WTC11 (cell line): ENCODE measurements around the gene SLC18A2.

Experiments
- AFF4 ChIP-seq: sonication (generic); formaldehyde crosslinking; IDR thresholded peaks from 2 replicates; pipeline ENCODE4 v1.8.1; 2023; ENCODE audit warnings: mild to moderate bottlenecking, missing genetic modification reagents, borderline replicate concordance
- CTCF ChIP-seq: fragments of 200-600 bp; IDR thresholded peaks from 2 replicates; pipeline ENCODE4 v1.8.0; 2022; ENCODE audit warnings: antibody characterized with exemption

- no peak for TF ChIP-seq CTCF
- no peak for TF ChIP-seq AFF4 (CRISPR knock-in tag)
Observed at GRCh38 chr10:117201826-117202225, 39.1 kb upstream of the SLC18A2 start.
